Anterior cingulate cortex (tissue), 58 donors: ENCODE measurements around the gene SMIM41.

Source experiments
- DNase-seq, 58 donors: peaks; one replicate each; lab custom pipeline; 2025; lab: John Stamatoyannopoulos, UW

Gene SMIM41

DNA sequence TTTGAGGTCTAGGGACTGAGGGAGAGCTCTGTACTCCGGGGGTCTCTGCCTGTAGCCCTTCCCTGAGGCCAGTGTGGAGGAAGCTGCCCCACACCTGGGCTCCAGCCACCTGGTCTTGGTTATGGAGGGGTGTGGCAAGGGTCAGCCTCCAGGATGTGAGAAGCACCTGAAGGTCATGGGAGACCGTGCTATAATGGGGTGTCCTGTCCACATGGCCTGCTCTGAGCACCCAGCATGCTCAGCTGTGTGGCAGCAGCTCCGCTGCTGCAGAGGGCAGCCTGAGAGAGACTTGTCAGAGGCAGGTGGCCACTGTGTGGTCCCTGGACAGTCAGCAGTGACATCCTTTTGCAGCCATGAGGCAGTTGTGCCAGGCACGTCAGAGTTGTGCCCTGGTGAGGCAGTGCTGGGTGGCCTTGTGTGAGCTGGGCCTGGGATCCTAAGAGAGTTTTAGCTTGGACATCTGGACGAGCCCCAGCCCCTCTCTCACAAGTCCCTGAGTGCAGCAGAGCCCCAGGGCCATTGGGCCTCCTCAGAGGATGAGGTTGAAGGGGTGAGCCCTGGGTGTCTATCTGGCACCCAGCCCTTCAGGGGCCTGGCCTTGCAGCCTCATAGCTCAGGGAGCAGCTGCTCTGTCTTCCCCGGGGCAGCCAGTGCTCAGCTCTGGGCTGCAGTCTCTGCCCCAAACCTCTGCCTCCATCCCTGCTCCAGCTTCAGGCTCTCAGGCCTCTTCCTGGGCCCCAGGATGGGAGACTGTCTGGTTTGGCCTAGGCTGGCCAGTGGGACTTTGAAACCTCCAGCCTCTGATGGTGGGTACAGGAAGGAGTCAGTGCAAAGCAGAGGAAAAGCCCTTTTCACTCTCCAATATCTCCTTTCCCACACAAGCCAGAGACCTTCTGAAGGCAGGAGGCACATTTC lies 17.1 kb upstream of the SMIM41 start:
- DNase-seq = peak in 14 of 58 donors; percentile 23 to 77 (median 50)

DNA sequence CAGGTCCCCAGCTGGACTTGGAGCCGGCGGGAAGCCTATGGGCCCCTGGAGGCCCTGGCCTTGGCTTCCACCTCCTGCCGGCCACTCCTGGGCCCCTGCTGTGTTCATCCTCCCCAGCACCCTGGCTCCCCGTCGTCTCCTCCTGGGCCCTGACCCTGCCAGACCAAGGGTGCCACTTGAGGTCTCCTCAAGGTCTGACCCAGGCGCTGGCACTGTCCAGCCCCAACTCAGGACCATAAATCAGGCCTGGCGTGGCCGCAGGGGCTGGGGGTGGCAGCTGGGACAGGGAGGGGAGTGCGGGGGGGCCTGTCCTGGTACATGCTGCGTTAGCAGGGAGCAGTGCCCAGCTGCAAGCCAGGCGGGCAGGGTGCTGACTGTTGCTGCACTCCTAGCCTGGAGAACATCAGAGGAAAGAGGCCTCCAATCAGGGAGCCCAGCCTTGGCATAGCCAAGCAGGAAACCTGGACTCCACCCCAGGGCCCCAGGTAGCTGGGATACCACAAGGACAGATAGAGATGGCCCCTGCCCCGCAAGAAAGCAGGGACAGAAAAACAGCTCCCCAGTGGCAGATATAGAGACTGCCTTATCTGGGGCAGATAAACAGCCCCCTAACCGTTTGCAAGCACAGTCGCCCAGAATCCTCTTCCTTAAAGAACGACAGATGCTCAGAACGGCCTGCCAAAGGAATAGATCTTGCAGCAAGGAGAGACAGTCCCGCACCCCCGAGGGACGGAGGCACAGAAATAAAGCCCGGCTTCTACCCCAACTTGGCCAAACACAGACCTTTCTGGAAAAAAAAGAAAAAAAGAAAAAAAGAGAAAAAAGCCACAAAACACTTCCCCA lies 16.2 kb upstream of the SMIM41 start:
- DNase-seq = peak in 16 of 58 donors; percentile 20 to 61 (median 36)

GRCh38 chr12:52063981-52064649 lies 15.4 kb upstream of the SMIM41 start:
- peak in 10 of 58 donors; percentile 14 to 72 (median 40) for DNase-seq

GRCh38 chr12:52066346-52067080 lies 13.0 kb upstream of the SMIM41 start:
- no peak for DNase-seq

DNA sequence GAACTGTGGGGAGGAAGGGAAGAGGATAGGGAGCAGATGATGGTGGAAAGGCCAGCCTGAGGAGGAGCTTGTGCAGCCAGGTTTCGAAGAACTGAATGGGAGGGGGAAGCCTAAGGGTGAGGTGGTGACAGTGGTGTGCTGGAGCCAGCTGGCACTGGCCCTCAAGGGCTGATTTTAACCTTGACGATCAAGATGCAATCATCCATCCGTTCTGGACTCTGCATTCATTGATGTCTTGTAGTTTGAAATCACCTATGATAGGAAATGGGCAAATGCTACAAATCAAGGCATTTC lies 12.5 kb upstream of the SMIM41 start:
- DNase-seq = no peak

DNA sequence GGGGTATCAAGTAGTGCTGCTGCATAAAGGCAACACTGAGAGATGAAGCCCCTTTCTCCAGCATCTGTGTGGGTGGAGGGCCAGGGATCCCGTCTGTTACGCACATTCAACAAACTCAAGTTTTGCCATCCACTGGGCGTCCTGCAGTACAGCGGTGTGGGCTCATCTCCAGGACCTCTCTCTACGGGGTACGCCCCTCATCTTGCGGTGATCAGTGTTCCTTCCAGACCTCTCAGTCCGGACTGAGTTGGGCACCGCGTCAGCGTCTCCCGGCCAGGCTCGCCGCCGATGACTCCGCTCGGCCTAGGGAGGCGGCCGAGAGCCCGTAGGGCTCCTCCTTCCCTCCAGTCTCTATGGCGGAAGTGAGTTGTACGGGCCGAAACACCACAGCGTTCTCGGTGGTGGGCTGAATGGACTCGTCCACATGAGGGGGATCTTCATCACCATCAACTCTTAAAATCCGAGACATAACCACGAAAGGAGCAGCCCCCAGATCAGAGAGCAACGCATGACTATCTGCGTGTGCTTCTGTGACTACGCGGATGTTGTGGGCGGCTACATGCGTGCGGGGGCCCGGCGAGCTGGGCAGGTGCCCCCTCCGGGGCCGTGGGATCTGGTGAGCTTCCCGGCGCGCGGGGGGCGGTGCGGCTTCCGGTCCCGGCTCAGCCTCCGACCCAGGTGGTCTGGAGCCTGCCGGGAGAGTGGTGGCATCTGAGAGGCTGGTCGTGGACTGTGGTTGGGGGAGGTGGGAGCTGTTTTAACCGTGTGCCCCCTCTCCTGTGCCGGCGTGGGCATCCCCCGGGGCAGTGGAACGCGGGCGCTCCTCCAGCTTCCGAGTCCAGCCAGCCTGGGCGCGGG lies 9.9 kb upstream of the SMIM41 start, which contains the start of gene ATG101:
TSS of gene ATG101 (plus strand) at position 652 of the 858 bp plus-strand sequence. CDS start 3,673 bp downstream, outside the sequence.
- peak; percentile 69 to 96 (median 89) for DNase-seq

DNA sequence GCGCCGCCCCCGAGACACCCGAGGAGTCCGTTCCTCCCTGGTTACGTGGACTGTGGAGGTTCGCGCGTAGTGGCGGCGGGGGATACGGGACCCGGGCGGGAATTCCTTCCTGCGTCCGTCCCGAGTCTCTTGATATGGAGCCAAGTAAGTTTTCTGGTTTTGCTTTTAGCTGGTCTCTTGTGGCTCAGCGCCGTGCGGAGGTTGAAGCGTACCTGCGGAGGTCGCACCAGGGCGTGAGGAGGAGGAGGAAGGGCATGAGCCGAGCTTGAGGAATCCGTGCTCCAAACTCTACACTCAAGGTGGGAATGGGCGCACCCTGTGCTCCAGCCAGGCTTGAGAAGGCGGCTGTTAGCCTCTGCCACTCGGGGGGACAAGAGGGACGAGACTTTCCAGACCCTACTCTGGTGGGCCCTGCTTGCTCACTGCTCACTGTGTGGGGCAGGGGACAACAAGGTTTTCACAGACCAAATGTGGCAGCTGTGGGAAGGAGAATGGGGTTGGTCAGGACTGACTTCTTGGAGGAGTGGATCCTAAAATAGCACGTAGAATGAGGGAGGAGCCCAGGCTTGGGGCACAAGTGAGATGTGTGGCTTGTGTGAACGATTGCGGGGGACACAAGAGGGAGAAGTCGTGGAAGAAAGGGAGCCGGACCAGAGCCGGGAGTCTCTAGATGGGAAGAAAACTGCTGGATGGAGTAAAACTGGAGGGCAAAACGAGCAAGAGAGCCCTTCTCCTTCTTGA lies 9.1 kb upstream of the SMIM41 start:
- DNase-seq = peak in 1 of 58 donors; percentile 54

DNA sequence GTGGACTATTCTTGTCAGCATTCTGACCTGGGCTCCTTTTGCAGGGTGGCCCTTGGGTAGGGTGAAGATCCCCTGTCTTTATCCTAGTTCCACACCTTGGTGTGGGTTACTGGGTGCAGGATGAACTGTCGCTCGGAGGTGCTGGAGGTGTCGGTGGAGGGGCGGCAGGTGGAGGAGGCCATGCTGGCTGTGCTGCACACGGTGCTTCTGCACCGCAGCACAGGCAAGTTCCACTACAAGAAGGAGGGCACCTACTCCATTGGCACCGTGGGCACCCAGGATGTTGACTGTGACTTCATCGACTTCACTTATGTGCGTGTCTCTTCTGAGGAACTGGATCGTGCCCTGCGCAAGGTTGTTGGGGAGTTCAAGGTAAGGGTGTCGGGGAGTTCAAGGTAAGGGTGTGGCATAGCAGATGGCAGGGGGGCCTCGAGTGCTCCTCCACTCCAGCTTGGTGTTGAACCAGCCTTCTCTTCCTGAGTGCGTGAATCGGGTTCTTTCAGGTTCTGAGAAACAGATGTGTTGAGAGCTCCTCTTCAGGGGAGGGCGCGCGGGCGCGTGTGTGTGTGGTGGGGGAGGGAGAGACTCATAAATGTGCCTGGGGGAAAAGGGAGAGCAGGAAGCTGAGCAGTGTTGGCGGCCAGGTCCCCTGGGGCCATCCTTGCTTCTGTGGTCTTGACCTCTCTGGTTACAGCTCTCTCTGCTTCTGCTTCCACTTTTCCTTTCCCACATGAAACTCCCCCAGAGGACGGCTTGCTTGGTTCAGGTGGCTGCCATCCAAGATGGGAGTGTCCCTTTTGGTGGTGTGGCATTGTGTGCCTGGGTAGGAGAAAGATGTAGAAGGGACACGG lies 5.7 kb upstream of the SMIM41 start:
- no peak for DNase-seq

DNA sequence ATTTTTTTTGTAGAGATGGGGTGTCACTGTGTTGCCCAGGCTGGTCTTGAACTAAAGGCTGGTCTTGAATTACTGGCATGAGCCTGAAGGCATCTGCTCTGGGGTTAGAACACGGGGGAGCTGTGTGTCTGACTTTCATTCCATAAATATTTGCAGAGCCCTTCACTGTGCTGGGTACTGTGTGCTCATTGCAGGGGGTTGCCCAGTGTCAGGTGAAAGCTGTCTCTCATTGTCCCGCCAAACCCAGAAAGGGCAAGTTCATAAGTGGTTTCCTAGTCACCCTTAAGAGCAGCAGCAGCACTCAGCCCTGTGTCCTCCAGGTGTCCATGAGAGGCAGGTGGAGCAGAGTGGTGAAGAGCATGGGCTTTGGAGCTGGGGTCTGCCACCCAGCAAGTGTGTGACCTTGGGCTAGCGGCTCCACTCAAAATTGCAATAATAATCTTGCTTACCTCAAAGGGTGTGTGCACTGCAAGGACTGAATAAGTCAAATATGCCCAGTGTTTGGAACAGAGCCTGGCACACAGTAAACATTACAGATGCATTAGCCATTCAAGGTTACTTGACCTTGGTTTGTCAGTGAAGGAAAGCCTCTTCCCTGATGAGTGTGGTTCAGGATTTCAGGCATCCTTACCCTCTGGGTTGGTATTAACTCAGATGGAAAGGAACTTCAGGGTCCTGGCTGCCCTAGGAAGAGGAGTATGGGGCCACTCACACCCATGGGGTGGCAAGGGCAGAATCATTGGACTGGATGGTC lies 4.4 kb upstream of the SMIM41 start:
- DNase-seq = no peak

- no peak for DNase-seq
These were observed 2.7 kb upstream of the SMIM41 start for GRCh38 chr12:52076811-52077210.

GRCh38 chr12:52078276-52078675 lies 1.2 kb upstream of the SMIM41 start:
- no peak for DNase-seq

GRCh38 chr12:52080403-52081251 lies 1.1 kb downstream of the SMIM41 start:
- DNase-seq = no peak

- no peak for DNase-seq
These were observed 1.8 kb downstream of the SMIM41 start for GRCh38 chr12:52081263-52081733.

DNA sequence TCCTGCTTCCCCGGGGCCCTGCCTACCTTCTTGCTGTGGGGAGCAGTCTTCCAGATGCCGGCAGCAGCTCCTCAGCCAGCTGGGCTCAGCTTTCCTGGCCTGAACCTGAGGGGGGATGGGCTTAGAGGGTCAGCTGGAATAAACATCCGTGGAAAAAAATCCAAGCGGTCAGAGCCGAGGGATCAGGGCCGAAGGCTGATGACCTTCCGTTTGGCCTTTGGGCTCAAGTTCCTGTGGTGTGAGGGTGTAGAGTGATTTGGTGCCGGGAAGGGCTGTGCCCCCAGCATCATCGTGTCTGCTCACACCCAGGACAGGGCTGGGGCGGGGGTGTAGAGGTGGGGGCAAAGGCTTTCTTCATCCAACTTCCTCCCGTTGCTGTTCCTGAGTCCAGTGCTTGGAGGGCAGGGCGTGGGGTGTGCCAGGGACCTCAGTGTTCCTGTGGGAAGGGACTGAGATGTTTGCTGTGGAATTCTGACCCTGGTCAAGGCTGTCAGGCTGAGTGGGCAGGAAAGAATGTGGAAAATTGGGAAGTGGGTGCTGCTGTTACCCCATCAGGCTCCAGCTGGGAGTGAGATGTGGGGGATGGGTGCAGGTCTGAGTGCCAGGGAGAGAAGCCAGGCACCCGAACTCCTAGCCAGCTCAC lies 2.6 kb downstream of the SMIM41 start:
- DNase-seq = no peak

- DNase-seq = peak in 4 of 58 donors; percentile 7 to 25 (median 14)
These were observed 3.1 kb downstream of the SMIM41 start for GRCh38 chr12:52082669-52082987.
